SK-N-MC (cell line): ENCODE results near the gene NISCH.

Source experiments
- EZH2 ChIP-seq: fragments of 200-600 bp; sonication (generic); IDR thresholded peaks from one replicate; pipeline ENCODE4 v1.6.1; 2017; ENCODE audit warnings: antibody characterized with exemption
- FOXP2 ChIP-seq: optimal IDR thresholded peaks from 2 replicates; pipeline ENCODE3; 2011; ENCODE audit warnings: mild to moderate bottlenecking, moderate library complexity; ENCODE audit not compliant: insufficient read depth; ENCODE audit errors: extremely low read length, control extremely low read depth
- POLR2AphosphoS5 ChIP-seq: IDR thresholded peaks from 2 replicates; pipeline ENCODE4 v1.6.1; 2012; ENCODE audit warnings: mild to moderate bottlenecking, low read depth, low read length, borderline replicate concordance

DNA sequence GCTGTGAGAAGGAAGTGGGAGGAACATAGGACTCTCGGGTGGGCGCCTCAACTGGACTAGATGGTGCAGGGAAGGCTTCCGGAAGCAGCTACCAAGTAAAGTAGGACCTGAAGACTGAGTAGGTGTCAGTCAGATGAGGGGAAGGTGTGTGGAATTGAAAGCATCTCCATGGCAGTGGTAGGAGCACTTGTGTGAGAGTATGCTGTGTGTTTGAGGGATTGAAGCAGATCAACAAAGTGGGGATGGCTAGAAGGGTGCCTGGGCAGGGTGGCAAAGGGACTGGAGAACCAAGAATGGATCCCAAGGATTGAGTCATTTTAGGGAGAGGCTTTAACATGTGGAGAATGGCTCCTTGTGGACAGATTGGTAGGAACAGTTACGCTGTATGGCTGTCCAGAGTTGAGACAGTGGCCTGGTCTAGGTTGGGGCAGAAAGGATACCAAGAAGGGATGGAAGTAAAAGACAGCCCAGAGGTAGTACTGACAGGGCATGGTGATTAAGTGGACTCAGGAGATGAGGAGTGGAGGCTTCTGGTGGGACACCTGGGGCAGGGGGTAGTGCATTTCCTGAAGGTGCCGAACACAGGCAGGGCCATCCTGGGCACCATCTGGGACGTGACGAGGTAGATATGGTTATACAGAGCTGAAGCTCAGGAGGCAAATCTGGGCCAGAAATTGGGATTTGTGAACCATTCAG lies 82.5 kb downstream of the NISCH start:
- no peak for TF ChIP-seq EZH2
- TF ChIP-seq POLR2AphosphoS5 = no peak
- no peak for TF ChIP-seq FOXP2
